ENCODE results near the gene OXSR1.

The OXSR1 gene

GRCh38 chr3:38276917-38277630 lies 111.7 kb downstream of the OXSR1 start:
- Histone ChIP-seq H3K27ac (ENCODE audit: low read length) (no peak overlapping the region), H3K27me3 (ENCODE audit: low read depth, low read length) (no peaks in the 10 kb centered on the region), H3K4me2 (ENCODE audit: low read length) (no peak overlapping the region), H3K79me2 (ENCODE audit: low read length) (no peaks in the 10 kb centered on the region), H3K9ac (ENCODE audit: low read length) (no peak overlapping the region), H2AFZ (ENCODE audit: low read depth, low read length) (no peak overlapping the region), H3K9me3 (ENCODE audit: insufficient read depth, low read length) (no peaks in the 10 kb centered on the region), H3K4me3 (ENCODE audit: low read length) (no peak overlapping the region), H3K4me1 (ENCODE audit: low read length) (peaks cover 13% of the 10 kb centered on the region), H4K20me1 (ENCODE audit: insufficient read depth, low read length) (no peaks in the 10 kb centered on the region), H3K36me3 (replicated peaks; ENCODE audit: low read depth, low read length) (no peaks in the 10 kb centered on the region)
- TF ChIP-seq CTCF (IDR thresholded peaks at IDR 0.05; ENCODE audit: low read depth, low read length) (no peak), EZH2phosphoT487 (IDR thresholded peaks at IDR 0.05; ENCODE audit: low read depth) (no peak)

- no peak overlapping the region for H2AFZ ChIP-seq (ENCODE audit: low read depth, low read length)
- no peaks in the 10 kb centered on the region for H4K20me1 ChIP-seq (ENCODE audit: insufficient read depth, low read length)
- no peaks in the 10 kb centered on the region for H3K79me2 ChIP-seq (ENCODE audit: low read length)
- H3K4me2 ChIP-seq (ENCODE audit: low read length) = no peak overlapping the region
- no peak overlapping the region for H3K4me3 ChIP-seq (ENCODE audit: low read length)
- no peaks in the 10 kb centered on the region for H3K36me3 ChIP-seq (replicated peaks; ENCODE audit: low read depth, low read length)
- H3K27me3 ChIP-seq (ENCODE audit: low read depth, low read length) = no peaks in the 10 kb centered on the region
- TF ChIP-seq CTCF (IDR thresholded peaks at IDR 0.05; ENCODE audit: low read depth, low read length) (no peak), EZH2phosphoT487 (IDR thresholded peaks at IDR 0.05; ENCODE audit: low read depth) (no peak)
- peaks cover 13% of the 10 kb centered on the region for H3K4me1 ChIP-seq (ENCODE audit: low read length)
- H3K9me3 ChIP-seq (ENCODE audit: insufficient read depth, low read length) = no peaks in the 10 kb centered on the region
- H3K27ac ChIP-seq (ENCODE audit: low read length) = no peak overlapping the region
- H3K9ac ChIP-seq (ENCODE audit: low read length) = no peak overlapping the region
Measured at GRCh38 chr3:38278841-38279240, 113.5 kb downstream of the OXSR1 start.

GRCh38 chr3:38281895-38282686 lies 116.8 kb downstream of the OXSR1 start, which contains the start of gene SLC22A14:
Gene SLC22A14, plus strand, starts transcription at chr3:38282294. Its CDS starts 23,733 bp downstream, at chr3:38306027.
- peak; percentile 82 for TF ChIP-seq CTCF (IDR thresholded peaks at IDR 0.05; ENCODE audit: low read depth, low read length)
- TF ChIP-seq EZH2phosphoT487 (IDR thresholded peaks at IDR 0.05; ENCODE audit: low read depth) = no peak
- Histone ChIP-seq H3K9me3 (ENCODE audit: insufficient read depth, low read length) (no peaks in the 10 kb centered on the region), H3K27ac (ENCODE audit: low read length) (no peak within 1 kb of the TSS), H3K27me3 (ENCODE audit: low read depth, low read length) (no peaks in the 10 kb centered on the region), H3K4me3 (ENCODE audit: low read length) (no peak within 1 kb of the TSS), H3K36me3 (replicated peaks; ENCODE audit: low read depth, low read length) (no peaks in the 10 kb centered on the region), H3K4me1 (ENCODE audit: low read length) (peaks cover 13% of the 10 kb centered on the region), H3K9ac (ENCODE audit: low read length) (no peak within 1 kb of the TSS), H3K79me2 (ENCODE audit: low read length) (no peaks in the 10 kb centered on the region), H3K4me2 (ENCODE audit: low read length) (peak within 1 kb of the TSS; percentile 13), H4K20me1 (ENCODE audit: insufficient read depth, low read length) (no peaks in the 10 kb centered on the region), H2AFZ (ENCODE audit: low read depth, low read length) (no peak within 1 kb of the TSS)
